Esophagus muscularis mucosa (tissue), 4 donors: ENCODE data around the gene PRDM5. TPM values are rescaled to one million over a fixed set of nuclear protein-coding genes. Genes with fewer than 3 reads are reported as not detected.

Experiments
- DNase-seq: peaks from one replicate; pipeline ENCODE4 v3.0.0-alpha.2; 2017; ENCODE audit errors: extremely low spot score
- H3K27ac ChIP-seq, 4 donors: fragments of 200-600 bp; sonication (generic); replicated peaks in 1 of 4; 1 replicate in 3 of 4; 2 replicates in 1 of 4; pipeline ENCODE4 v1.5.1; 2016 to 2019; ENCODE audit warnings: mild to moderate bottlenecking in 1 of 4
- H3K27me3 ChIP-seq, 4 donors: fragments of 200-600 bp; sonication (generic); one replicate each; pipeline versions ENCODE4 v1.5.1 to v1.6.0; 2016 to 2019
- H3K36me3 ChIP-seq, 4 donors: fragments of 200-600 bp; sonication (generic); one replicate each; pipeline ENCODE4 v1.5.1; 2016 to 2019
- H3K4me1 ChIP-seq, 4 donors: fragments of 200-600 bp; sonication (generic); one replicate each; pipeline ENCODE4 v1.5.1; 2016 to 2019
- H3K4me3 ChIP-seq, 4 donors: fragments of 200-600 bp; sonication (generic); 1 replicate in 2 of 4; 2 replicates in 2 of 4; pipeline ENCODE4 v1.5.1; 2016 to 2019; ENCODE audit warnings: mild to moderate bottlenecking in 4 of 4, moderate library complexity in 1 of 4
- H3K9me3 ChIP-seq, 4 donors: fragments of 200-600 bp; sonication (generic); 1 replicate in 3 of 4; 2 replicates in 1 of 4; pipeline ENCODE4 v1.5.1; 2016 to 2019
- EP300 ChIP-seq: sonication (generic); formaldehyde crosslinking; IDR thresholded peaks from one replicate; pipeline ENCODE4 v1.6.1; 2017; ENCODE audit warnings: antibody characterized with exemption
- POLR2A ChIP-seq: fragments of 450-650 bp; IDR thresholded peaks from one replicate; pipeline ENCODE4 v1.6.1; 2017; ENCODE audit warnings: antibody characterized with exemption, moderate library complexity, mild to moderate bottlenecking, low read depth
- POLR2AphosphoS5 ChIP-seq, 2 donors: sonication (generic); formaldehyde crosslinking; IDR thresholded peaks; one replicate each; pipeline ENCODE4 v1.6.1; 2017; ENCODE audit warnings: antibody characterized with exemption in 2 of 2
- WGBS: methylation state at CpG from one replicate; pipeline ENCODE4 v1.1.5; 2018; 5-methylcytosine and 5-hydroxymethylcytosine counted together
- intact Hi-C: fragments of 100-400 bp; cut with DNase I; formaldehyde crosslinking; loops from one replicate; pipeline ENCODE4 v1.15.1; 2023
- total RNA-seq, 4 donors: library from RNA; depleted of rRNA; stranded (reverse); fragments of >200 nt; gene quantifications; one replicate each; pipeline versions ENCODE4 v1.1.0 to v1.2.1, GENCODE V29; 2016
- TF ChIP-seq, protein P1 (sequence below), 3 experiments: fragments of 200-600 bp in 2 of 3; fragments of 450-650 bp in 1 of 3; sonication (generic) in 2 of 3; IDR thresholded peaks; one replicate each; pipeline ENCODE4 v1.5.1; 2017 to 2019; ENCODE audit warnings: antibody characterized with exemption in 3 of 3, mild to moderate bottlenecking in 2 of 3, moderate library complexity in 1 of 3

PRDM5 gene
- total RNA-seq, 4 donors from 2014 or later, result 10.8 to 17.0 (median 15.4) TPM

DNA sequence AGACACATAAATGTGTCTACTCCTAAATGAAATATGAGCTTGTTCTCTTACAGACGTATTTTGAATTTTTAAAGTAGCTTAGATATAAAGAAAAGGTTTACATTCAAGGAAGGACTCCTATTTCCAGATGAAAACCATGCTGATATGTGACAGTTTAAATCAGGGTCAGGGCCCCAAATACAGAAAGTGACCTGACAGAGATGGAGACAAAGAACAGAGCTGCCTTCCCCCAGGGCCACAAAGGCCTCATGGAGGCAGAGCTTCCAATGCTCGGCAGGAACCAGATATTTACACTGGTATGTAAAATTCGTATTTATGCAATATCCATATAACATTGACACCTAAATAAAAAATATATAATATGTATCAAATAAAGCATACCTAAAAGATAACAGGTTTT is 124.0 kb downstream of the PRDM5 start:
- intact Hi-C loops, result no loop called here
- Histone ChIP-seq H3K27ac (no peak overlapping the region), H3K4me3 (no peak overlapping the region), H3K4me1 (peaks cover 7 to 11% (median 9%) of the 10 kb centered on the region in 4 donors), H3K27me3 (no peaks in the 10 kb centered on the region), H3K36me3 (peaks cover 0 to 4% (median 0%) of the 10 kb centered on the region in 4 donors), H3K9me3 (no peaks in the 10 kb centered on the region)
- no peak for DNase-seq
- TF ChIP-seq, protein P1, sequence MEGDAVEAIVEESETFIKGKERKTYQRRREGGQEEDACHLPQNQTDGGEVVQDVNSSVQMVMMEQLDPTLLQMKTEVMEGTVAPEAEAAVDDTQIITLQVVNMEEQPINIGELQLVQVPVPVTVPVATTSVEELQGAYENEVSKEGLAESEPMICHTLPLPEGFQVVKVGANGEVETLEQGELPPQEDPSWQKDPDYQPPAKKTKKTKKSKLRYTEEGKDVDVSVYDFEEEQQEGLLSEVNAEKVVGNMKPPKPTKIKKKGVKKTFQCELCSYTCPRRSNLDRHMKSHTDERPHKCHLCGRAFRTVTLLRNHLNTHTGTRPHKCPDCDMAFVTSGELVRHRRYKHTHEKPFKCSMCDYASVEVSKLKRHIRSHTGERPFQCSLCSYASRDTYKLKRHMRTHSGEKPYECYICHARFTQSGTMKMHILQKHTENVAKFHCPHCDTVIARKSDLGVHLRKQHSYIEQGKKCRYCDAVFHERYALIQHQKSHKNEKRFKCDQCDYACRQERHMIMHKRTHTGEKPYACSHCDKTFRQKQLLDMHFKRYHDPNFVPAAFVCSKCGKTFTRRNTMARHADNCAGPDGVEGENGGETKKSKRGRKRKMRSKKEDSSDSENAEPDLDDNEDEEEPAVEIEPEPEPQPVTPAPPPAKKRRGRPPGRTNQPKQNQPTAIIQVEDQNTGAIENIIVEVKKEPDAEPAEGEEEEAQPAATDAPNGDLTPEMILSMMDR (IDR thresholded peaks at IDR 0.05), result no peak
- no peak for TF ChIP-seq POLR2AphosphoS5 (IDR thresholded peaks at IDR 0.05)
- no peak for TF ChIP-seq EP300
- 94% methylated on average over 3 of the region's 3 CpGs for WGBS

DNA sequence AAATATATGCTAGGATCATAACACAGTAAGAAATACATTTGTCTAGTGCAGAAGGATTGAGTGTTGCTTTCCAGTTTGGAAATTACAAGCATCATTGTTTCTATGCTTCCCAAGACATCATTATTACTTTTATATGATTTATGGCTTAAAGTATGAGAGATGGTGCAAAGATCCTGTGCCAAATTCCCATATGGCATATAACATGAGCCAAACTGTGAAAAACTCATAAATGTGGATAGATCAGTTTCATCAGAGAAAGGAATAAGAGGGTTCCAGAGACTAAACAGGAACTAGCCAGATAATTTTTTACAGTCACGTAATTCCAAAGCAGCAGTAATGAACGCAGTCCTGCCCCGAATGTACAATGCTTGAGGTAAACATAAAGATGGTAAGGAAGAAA is 126.3 kb downstream of the PRDM5 start:
- H3K4me3 ChIP-seq, result no peak overlapping the region
- peaks cover 4 to 7% (median 5%) of the 10 kb centered on the region in 4 donors for H3K4me1 ChIP-seq
- intact Hi-C loops, result no loop called here
- H3K27me3 ChIP-seq, result no peaks in the 10 kb centered on the region
- H3K9me3 ChIP-seq, result no peaks in the 10 kb centered on the region
- WGBS, result 78% methylated on average over 3 of the region's 3 CpGs
- peaks cover 0 to 4% (median 0%) of the 10 kb centered on the region in 4 donors for H3K36me3 ChIP-seq
- TF ChIP-seq, protein P1 (IDR thresholded peaks at IDR 0.05), result no peak
- no peak for TF ChIP-seq EP300
- TF ChIP-seq POLR2AphosphoS5 (IDR thresholded peaks at IDR 0.05), result no peak
- no peak for TF ChIP-seq POLR2A
- no peak overlapping the region for H3K27ac ChIP-seq
- DNase-seq, result no peak

DNA sequence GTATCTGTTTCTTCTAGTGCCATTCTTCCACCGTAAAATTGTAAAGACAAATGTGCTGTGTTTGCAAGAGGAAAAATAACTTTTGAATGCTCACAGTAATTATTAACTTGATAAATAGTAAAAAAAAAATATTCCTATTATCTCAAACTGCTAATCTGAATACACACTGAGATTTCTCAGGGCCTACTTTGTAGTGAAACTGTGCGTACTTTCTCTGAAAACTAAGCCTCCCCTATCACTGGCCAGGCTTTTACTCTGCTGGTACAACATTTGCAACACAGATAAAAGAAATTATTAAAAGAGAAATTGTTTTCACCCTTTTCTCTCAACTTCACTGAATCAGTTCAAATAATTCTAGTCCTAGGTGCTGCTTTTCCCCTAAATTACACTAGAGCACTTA is 137.3 kb downstream of the PRDM5 start:
- DNase-seq, result no peak
- no peaks in the 10 kb centered on the region for H3K4me1 ChIP-seq
- H3K27ac ChIP-seq, result no peak overlapping the region
- peaks cover 0 to 7% (median 3%) of the 10 kb centered on the region in 4 donors for H3K36me3 ChIP-seq
- 98% methylated on average over 2 of the region's 2 CpGs for WGBS
- intact Hi-C loops, result no loop called here
- TF ChIP-seq POLR2AphosphoS5 (IDR thresholded peaks at IDR 0.05), result no peak
- TF ChIP-seq, protein P1 (IDR thresholded peaks at IDR 0.05), result no peak
- H3K9me3 ChIP-seq, result no peaks in the 10 kb centered on the region
- no peak overlapping the region for H3K4me3 ChIP-seq
- H3K27me3 ChIP-seq, result no peaks in the 10 kb centered on the region

DNA sequence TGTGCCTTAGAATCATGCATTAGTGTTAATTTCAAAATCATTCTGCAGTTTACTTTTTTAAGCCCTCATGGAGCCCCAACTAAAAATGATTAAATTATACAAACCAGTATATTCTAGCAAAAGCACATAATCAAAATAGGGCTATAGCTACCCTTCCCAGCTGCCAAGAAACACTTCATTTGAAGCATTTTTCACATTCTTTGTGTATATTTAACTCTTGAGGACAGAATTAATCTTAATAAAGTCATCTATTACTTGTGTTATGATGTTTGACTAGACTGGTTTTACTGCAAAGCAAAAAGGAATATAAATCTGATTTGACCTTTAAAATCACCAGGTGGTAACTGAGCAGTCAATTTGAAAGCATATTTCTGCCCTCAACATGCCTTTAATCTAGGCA is 145.1 kb downstream of the PRDM5 start:
- no peak for DNase-seq
- Histone ChIP-seq H3K9me3 (no peaks in the 10 kb centered on the region), H3K4me3 (no peak overlapping the region), H3K4me1 (no peaks in the 10 kb centered on the region), H3K27me3 (no peaks in the 10 kb centered on the region), H3K27ac (no peak overlapping the region), H3K36me3 (no peaks in the 10 kb centered on the region)
- intact Hi-C loops, result no loop called here
- no peak for TF ChIP-seq EP300
- TF ChIP-seq POLR2AphosphoS5 (IDR thresholded peaks at IDR 0.05), result no peak
- no peak for TF ChIP-seq POLR2A
- TF ChIP-seq, protein P1 (IDR thresholded peaks at IDR 0.05), result no peak

DNA sequence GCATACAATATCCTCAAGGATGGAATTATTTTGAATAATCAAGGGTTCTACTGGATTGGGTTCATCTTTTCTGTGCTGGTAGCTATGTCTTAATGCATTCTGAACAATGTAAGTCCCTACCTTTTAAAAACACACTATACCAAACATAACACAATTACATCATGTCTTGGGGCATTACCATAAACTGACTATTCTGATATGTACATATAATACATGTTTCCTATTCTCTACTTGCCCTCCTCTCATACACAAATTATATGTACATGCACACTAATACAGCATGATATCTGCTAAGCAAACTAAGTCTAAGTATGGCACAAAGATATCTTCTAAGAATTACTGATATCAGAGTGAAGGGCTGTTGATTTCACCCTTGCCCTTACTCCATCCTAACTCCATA is 147.1 kb downstream of the PRDM5 start:
- intact Hi-C loops, result no loop called here
- Histone ChIP-seq H3K36me3 (no peaks in the 10 kb centered on the region), H3K27me3 (no peaks in the 10 kb centered on the region), H3K9me3 (no peaks in the 10 kb centered on the region), H3K4me3 (no peak overlapping the region), H3K4me1 (no peaks in the 10 kb centered on the region), H3K27ac (no peak overlapping the region)
- DNase-seq, result no peak
- no peak for TF ChIP-seq POLR2AphosphoS5 (IDR thresholded peaks at IDR 0.05)
- TF ChIP-seq POLR2A, result no peak
- no peak for TF ChIP-seq EP300
- TF ChIP-seq, protein P1 (IDR thresholded peaks at IDR 0.05), result no peak
